ENCODE data around the gene CA11.

Gene CA11

GRCh38 chr19:48650974-48651682 lies 5.1 kb upstream of the CA11 start:
- no peaks in the 10 kb centered on the region for H3K9me2 ChIP-seq (replicated peaks; ENCODE audit: insufficient read depth, low read length)
- no peaks in the 10 kb centered on the region for H3K79me2 ChIP-seq (ENCODE audit: low read length)
- no peak overlapping the region for H3K9ac ChIP-seq (ENCODE audit: low read length)
- H3K27ac ChIP-seq (ENCODE audit: low read length): no peak overlapping the region
- no peak overlapping the region for H3K4me2 ChIP-seq (ENCODE audit: low read depth, low read length)
- no peak overlapping the region for H3K4me3 ChIP-seq (ENCODE audit: low read length)
- no peak for TF ChIP-seq CTCF (IDR thresholded peaks at IDR 0.05; ENCODE audit: low read length)
- no peak for TF ChIP-seq EZH2phosphoT487 (IDR thresholded peaks at IDR 0.05; ENCODE audit: low read length)
- no peak for TF ChIP-seq EZH2 (optimal IDR thresholded peaks at IDR 0.05; ENCODE audit: low read depth, low read length)
- no peaks in the 10 kb centered on the region for H3K36me3 ChIP-seq (replicated peaks; ENCODE audit: insufficient read depth, low read length)
- no peak overlapping the region for H2AFZ ChIP-seq (ENCODE audit: low read length)
- DNase-seq: no peak
- H3F3A ChIP-seq (ENCODE audit: insufficient read depth, low read length): no peaks in the 10 kb centered on the region; the same call in 1 of the 2 replicates
- no peaks in the 10 kb centered on the region for H4K20me1 ChIP-seq (ENCODE audit: insufficient read depth, low read length)
- peaks cover 7% of the 10 kb centered on the region; the same call in 1 of the 2 replicates for H3K4me1 ChIP-seq (ENCODE audit: low read length)
- no peaks in the 10 kb centered on the region for H3K9me3 ChIP-seq (replicated peaks; ENCODE audit: insufficient read depth, low read length)
- peaks cover 26% of the 10 kb centered on the region for H3K27me3 ChIP-seq (replicated peaks; ENCODE audit: insufficient read depth, low read length)

DNA sequence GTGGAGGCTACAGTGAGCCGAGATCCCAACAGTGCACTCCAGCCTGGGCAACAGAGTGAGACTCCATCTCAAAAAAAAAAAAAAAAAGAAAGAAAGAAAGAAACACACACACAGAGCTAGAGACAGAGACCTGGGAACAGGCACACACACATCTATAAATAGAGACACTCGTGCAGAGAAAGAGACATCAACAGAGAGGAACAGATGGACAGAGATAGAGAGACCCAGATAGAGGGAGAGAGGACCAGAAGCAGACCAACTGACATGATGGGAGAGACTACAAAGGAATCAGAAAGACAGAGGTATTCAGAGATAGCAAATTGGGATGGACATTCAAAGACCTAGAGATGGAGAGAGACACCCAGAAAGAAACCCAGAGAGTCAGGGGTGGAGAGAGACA lies 2.1 kb upstream of the CA11 start:
- Histone ChIP-seq H3F3A (ENCODE audit: insufficient read depth, low read length) (no peaks in the 10 kb centered on the region; the same call in 1 of the 2 replicates), H3K4me2 (ENCODE audit: low read depth, low read length) (no peak overlapping the region), H3K79me2 (ENCODE audit: low read length) (no peaks in the 10 kb centered on the region), H3K9ac (ENCODE audit: low read length) (no peak overlapping the region), H3K36me3 (replicated peaks; ENCODE audit: insufficient read depth, low read length) (no peaks in the 10 kb centered on the region), H4K20me1 (ENCODE audit: insufficient read depth, low read length) (no peaks in the 10 kb centered on the region), H2AFZ (ENCODE audit: low read length) (no peak overlapping the region), H3K9me2 (replicated peaks; ENCODE audit: insufficient read depth, low read length) (no peaks in the 10 kb centered on the region), H3K27me3 (replicated peaks; ENCODE audit: insufficient read depth, low read length) (peaks cover 18% of the 10 kb centered on the region), H3K9me3 (replicated peaks; ENCODE audit: insufficient read depth, low read length) (no peaks in the 10 kb centered on the region), H3K4me1 (ENCODE audit: low read length) (peaks cover 7% of the 10 kb centered on the region; the same call in 1 of the 2 replicates), H3K27ac (ENCODE audit: low read length) (no peak overlapping the region), H3K4me3 (ENCODE audit: low read length) (no peak overlapping the region)
- DNase-seq: no peak
- TF ChIP-seq EZH2phosphoT487 (IDR thresholded peaks at IDR 0.05; ENCODE audit: low read length): no peak
- no peak for TF ChIP-seq CTCF (IDR thresholded peaks at IDR 0.05; ENCODE audit: low read length)
- no peak for TF ChIP-seq EZH2 (optimal IDR thresholded peaks at IDR 0.05; ENCODE audit: low read depth, low read length)

DNA sequence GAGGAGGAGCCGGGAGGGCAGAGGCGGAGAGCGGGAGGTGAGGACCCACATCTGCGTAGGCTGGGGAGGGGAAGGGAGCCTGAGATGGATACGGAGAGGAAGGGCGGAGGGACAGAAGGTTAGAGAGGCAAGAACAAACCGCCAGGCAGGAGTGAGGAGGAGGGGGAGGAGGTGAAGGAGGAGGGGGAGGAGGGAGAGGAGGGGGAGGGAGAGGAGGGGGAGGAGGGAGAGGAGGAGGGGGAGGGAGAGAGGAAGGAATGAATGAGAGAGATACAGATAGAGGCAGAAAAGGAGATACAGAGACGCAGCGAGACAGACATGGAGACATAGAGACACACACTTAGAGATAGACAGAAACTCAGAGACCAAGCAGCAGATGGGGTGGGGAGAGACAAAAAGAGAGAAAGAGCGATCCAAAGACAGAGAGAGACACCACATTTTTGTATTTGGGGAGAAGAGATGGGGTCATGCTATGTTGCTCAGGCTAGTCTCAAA lies 782 bp upstream of the CA11 start:
- peaks cover 7% of the 10 kb centered on the region; the same call in 1 of the 2 replicates for H3K4me1 ChIP-seq (ENCODE audit: low read length)
- H3K27ac ChIP-seq (ENCODE audit: low read length): no peak overlapping the region
- TF ChIP-seq EZH2 (optimal IDR thresholded peaks at IDR 0.05; ENCODE audit: low read depth, low read length) (no peak), CTCF (IDR thresholded peaks at IDR 0.05; ENCODE audit: low read length) (no peak)
- no peaks in the 10 kb centered on the region for H3K36me3 ChIP-seq (replicated peaks; ENCODE audit: insufficient read depth, low read length)
- no peaks in the 10 kb centered on the region for H3K9me3 ChIP-seq (replicated peaks; ENCODE audit: insufficient read depth, low read length)
- H3K9me2 ChIP-seq (replicated peaks; ENCODE audit: insufficient read depth, low read length): no peaks in the 10 kb centered on the region
- H3K79me2 ChIP-seq (ENCODE audit: low read length): no peaks in the 10 kb centered on the region
- H3K4me2 ChIP-seq (ENCODE audit: low read depth, low read length): peak overlapping the region; percentile 81
- peak overlapping the region; percentile 68 for H2AFZ ChIP-seq (ENCODE audit: low read length)
- no peaks in the 10 kb centered on the region; the same call in 1 of the 2 replicates for H3F3A ChIP-seq (ENCODE audit: insufficient read depth, low read length)
- peak overlapping the region; percentile 57 for H3K4me3 ChIP-seq (ENCODE audit: low read length)
- no peak for DNase-seq
- peaks cover 32% of the 10 kb centered on the region for H3K27me3 ChIP-seq (replicated peaks; ENCODE audit: insufficient read depth, low read length)
- H4K20me1 ChIP-seq (ENCODE audit: insufficient read depth, low read length): no peaks in the 10 kb centered on the region
- no peak overlapping the region for H3K9ac ChIP-seq (ENCODE audit: low read length)
